ENCODE measurements around the gene WFS1. TPM values are rescaled to one million over a fixed set of nuclear protein-coding genes. Genes with fewer than 3 reads are reported as not detected.

Gene WFS1
- total and polyA plus RNA-seq, 2 of the 4 experiments (the other 2 are of a cell fraction): 9.7 to 42.4 TPM

DNA sequence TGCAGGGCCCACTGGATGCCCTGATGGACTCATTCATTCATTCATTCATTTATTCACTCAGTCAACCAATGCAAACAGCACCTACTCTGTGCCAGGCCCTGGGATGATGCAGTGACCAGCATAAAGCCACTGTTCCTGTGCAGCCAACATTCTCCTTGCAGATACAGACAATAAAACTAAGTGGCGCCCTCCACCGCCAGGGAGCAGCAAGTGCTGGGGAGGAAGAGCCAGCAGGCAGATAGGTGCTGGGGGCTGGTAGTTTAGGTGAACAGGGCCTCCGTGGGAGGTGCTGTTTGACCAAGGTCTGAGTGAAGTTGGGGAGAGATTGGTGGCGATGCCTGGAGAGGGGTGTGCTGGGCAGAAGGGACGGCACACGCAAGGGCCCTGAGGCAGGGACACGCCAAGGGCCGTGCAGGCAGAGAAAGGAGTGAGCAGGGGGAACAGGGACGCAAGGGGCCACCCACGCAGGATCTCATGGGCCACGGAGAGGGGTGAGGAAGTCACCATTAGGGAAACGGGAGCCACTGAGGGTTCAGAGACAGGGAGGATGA, 65.5 kb downstream of the WFS1 start:
- Histone ChIP-seq H3K56ac (ENCODE audit: extremely low read depth, insufficient read depth, low read length) (no peak overlapping the region), H3K14ac (replicated peaks; ENCODE audit: low read depth, low read length) (no peak overlapping the region), H2BK120ac (ENCODE audit: low read depth, low read length) (no peak overlapping the region), H3K18ac (ENCODE audit: low read depth, low read length) (no peak overlapping the region), H3K9me1 (ENCODE audit: insufficient read depth, low read length) (no peaks in the 10 kb centered on the region), H4K8ac (ENCODE audit: low read depth in 2 of 2, low read length in 2 of 2) (no peak overlapping the region), H3K27me3 (ENCODE audit: control insufficient read depth, insufficient read depth, low read length) (peaks cover 19% of the 10 kb centered on the region), H4K5ac (ENCODE audit: low read depth, low read length) (no peak overlapping the region), H4K20me1 (ENCODE audit: insufficient read depth, low read length) (no peaks in the 10 kb centered on the region; the same call in 1 of the 2 replicates), H3K36me3 (ENCODE audit: control insufficient read depth, insufficient read depth, low read length) (no peaks in the 10 kb centered on the region), H3K9me3 (ENCODE audit: control insufficient read depth, insufficient read depth, low read length) (peaks cover 3% of the 10 kb centered on the region; the same call in 1 of the 2 replicates), H3K27ac (ENCODE audit: insufficient read depth, low read length) (no peak overlapping the region), H3K4me2 (ENCODE audit: low read depth, low read length) (no peak overlapping the region), H3K79me1 (ENCODE audit: low read depth in 1 of 2, low read length in 2 of 2) (no peaks in the 10 kb centered on the region), H3K4ac (ENCODE audit: low read depth, low read length) (no peak overlapping the region), H2BK15ac (ENCODE audit: low read depth, low read length) (no peak overlapping the region), H2AK9ac (replicated peaks; ENCODE audit: low read depth, low read length, poor library complexity) (no peak overlapping the region), H4K91ac (ENCODE audit: insufficient read depth, low read depth, low read length) (no peak overlapping the region), H3K9ac (ENCODE audit: low read depth, low read length) (no peak overlapping the region), H2AK5ac (ENCODE audit: low read depth, low read length) (no peak overlapping the region), H2BK5ac (ENCODE audit: low read depth, low read length, poor library complexity, severe bottlenecking) (no peak overlapping the region), H2AFZ (replicated peaks; ENCODE audit: low read length, poor library complexity) (no peak overlapping the region), H3K4me3 (ENCODE audit: insufficient read depth, low read depth, low read length) (no peak overlapping the region), H2BK20ac (ENCODE audit: low read depth, low read length) (no peak overlapping the region), H3K23ac (ENCODE audit: low read depth, low read length) (no peak overlapping the region), H3K4me1 (ENCODE audit: control insufficient read depth, insufficient read depth, low read length) (no peaks in the 10 kb centered on the region)
- ATAC-seq (ENCODE audit: low read depth): no peak
- TF ChIP-seq, protein P1, sequence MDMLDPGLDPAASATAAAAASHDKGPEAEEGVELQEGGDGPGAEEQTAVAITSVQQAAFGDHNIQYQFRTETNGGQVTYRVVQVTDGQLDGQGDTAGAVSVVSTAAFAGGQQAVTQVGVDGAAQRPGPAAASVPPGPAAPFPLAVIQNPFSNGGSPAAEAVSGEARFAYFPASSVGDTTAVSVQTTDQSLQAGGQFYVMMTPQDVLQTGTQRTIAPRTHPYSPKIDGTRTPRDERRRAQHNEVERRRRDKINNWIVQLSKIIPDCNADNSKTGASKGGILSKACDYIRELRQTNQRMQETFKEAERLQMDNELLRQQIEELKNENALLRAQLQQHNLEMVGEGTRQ (IDR thresholded peaks at IDR 0.05; ENCODE audit: low read depth, low read length): no peak
- no peak for TF ChIP-seq NFE2L2 (IDR thresholded peaks at IDR 0.05; ENCODE audit: low read depth, low read length)
- TF ChIP-seq POLR2A (IDR thresholded peaks at IDR 0.05; ENCODE audit: low read depth, low read length): no peak
- no peak for TF ChIP-seq SMC3 (IDR thresholded peaks at IDR 0.05; ENCODE audit: low read depth, low read length)
- TF ChIP-seq RAD21 (IDR thresholded peaks at IDR 0.05; ENCODE audit: low read length): no peak
- no peak for TF ChIP-seq MAFK (IDR thresholded peaks at IDR 0.05; ENCODE audit: low read depth, low read length)
- TF ChIP-seq RCOR1 (IDR thresholded peaks at IDR 0.05; ENCODE audit: insufficient replicate concordance, low read length): no peak
- TF ChIP-seq CHD1 (IDR thresholded peaks at IDR 0.05; ENCODE audit: low read depth, low read length): no peak
- TF ChIP-seq, protein P2, sequence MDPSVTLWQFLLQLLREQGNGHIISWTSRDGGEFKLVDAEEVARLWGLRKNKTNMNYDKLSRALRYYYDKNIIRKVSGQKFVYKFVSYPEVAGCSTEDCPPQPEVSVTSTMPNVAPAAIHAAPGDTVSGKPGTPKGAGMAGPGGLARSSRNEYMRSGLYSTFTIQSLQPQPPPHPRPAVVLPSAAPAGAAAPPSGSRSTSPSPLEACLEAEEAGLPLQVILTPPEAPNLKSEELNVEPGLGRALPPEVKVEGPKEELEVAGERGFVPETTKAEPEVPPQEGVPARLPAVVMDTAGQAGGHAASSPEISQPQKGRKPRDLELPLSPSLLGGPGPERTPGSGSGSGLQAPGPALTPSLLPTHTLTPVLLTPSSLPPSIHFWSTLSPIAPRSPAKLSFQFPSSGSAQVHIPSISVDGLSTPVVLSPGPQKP (IDR thresholded peaks at IDR 0.05; ENCODE audit: borderline replicate concordance, low read depth, low read length): no peak
- no peak for TF ChIP-seq MXI1 (IDR thresholded peaks at IDR 0.05; ENCODE audit: borderline replicate concordance, low read depth, low read length)
- no peak for TF ChIP-seq MAZ (IDR thresholded peaks at IDR 0.05; ENCODE audit: borderline replicate concordance, low read depth, low read length)
- TF ChIP-seq, protein P3, sequence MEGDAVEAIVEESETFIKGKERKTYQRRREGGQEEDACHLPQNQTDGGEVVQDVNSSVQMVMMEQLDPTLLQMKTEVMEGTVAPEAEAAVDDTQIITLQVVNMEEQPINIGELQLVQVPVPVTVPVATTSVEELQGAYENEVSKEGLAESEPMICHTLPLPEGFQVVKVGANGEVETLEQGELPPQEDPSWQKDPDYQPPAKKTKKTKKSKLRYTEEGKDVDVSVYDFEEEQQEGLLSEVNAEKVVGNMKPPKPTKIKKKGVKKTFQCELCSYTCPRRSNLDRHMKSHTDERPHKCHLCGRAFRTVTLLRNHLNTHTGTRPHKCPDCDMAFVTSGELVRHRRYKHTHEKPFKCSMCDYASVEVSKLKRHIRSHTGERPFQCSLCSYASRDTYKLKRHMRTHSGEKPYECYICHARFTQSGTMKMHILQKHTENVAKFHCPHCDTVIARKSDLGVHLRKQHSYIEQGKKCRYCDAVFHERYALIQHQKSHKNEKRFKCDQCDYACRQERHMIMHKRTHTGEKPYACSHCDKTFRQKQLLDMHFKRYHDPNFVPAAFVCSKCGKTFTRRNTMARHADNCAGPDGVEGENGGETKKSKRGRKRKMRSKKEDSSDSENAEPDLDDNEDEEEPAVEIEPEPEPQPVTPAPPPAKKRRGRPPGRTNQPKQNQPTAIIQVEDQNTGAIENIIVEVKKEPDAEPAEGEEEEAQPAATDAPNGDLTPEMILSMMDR (conservative IDR thresholded peaks at IDR 0.05; ENCODE audit: low read depth, low read length): no peak
- TF ChIP-seq BHLHE40 (IDR thresholded peaks at IDR 0.05; ENCODE audit: low read depth, low read length): no peak
- TF ChIP-seq CEBPB (IDR thresholded peaks at IDR 0.05; ENCODE audit: low read depth, low read length): no peak
- no peak for TF ChIP-seq RFX5 (IDR thresholded peaks at IDR 0.05; ENCODE audit: low read depth, low read length)
- no peak for TF ChIP-seq FOS (IDR thresholded peaks at IDR 0.05; ENCODE audit: low read depth, low read length)
- intact Hi-C loops (cut with micrococcal nuclease): no loop called here
- POLR2A ChIA-PET (ENCODE audit: unreplicated experiment): no interaction called here
- BruUV-seq (replicated peaks): no TSS peak
- in situ Hi-C loops (cut with MboI; ENCODE audit: low sequenced_read_pairs): no loop called here
- dilution Hi-C loops (cut with HindIII; ENCODE audit: low sequenced_read_pairs, unreplicated experiment): no loop called here
- no peak for DNase-seq
- CTCF ChIA-PET: no interaction called here
- 46% methylated on average over 7 of the region's 12 CpGs; no CpG with 5 or more reads in 1 of the 2 experiments for WGBS, 2 experiments (ENCODE audit: extremely low coverage in 2 of 2, insufficient read length in 1 of 2)

Data from IMR-90 (cell line).